ENCODE measurements around the gene SMC5.

SMC5 gene

GRCh38 chr9:70363760-70364159 is 105.0 kb downstream of the SMC5 start:
- no peak for TF ChIP-seq POLR2A (IDR thresholded peaks at IDR 0.05; ENCODE audit: low read depth, low read length)
- no peak for DNase-seq (ENCODE audit: insufficient read length, low spot score)
- FAIRE-seq = no peak

- FAIRE-seq (no peak), DNase-seq (ENCODE audit: insufficient read length, low spot score) (no peak)
- TF ChIP-seq POLR2A (IDR thresholded peaks at IDR 0.05; ENCODE audit: low read depth, low read length) = no peak
These were observed 108.6 kb downstream of the SMC5 start for GRCh38 chr9:70367305-70367930.

- DNase-seq (ENCODE audit: insufficient read length, low spot score) (no peak), FAIRE-seq (no peak)
- TF ChIP-seq POLR2A (IDR thresholded peaks at IDR 0.05; ENCODE audit: low read depth, low read length) = no peak
These were observed 116.3 kb downstream of the SMC5 start for GRCh38 chr9:70374962-70375618.

- TF ChIP-seq POLR2A (IDR thresholded peaks at IDR 0.05; ENCODE audit: low read depth, low read length) = no peak
- peak; percentile 20 for FAIRE-seq
These were observed 123.4 kb downstream of the SMC5 start for GRCh38 chr9:70382046-70382708.

GRCh38 chr9:70382709-70383605 is 124.2 kb downstream of the SMC5 start:
- no peak for TF ChIP-seq POLR2A (IDR thresholded peaks at IDR 0.05; ENCODE audit: low read depth, low read length)
- DNase-seq (ENCODE audit: insufficient read length, low spot score) (no peak), FAIRE-seq (peak; percentile 23)

More at GRCh38 chr9:70382046-70382708, 123.4 kb downstream of the SMC5 start:
- no peak for DNase-seq (ENCODE audit: insufficient read length, low spot score)

GRCh38 chr9:70385426-70385825 is 126.6 kb downstream of the SMC5 start:
- FAIRE-seq (no peak), DNase-seq (ENCODE audit: insufficient read length, low spot score) (no peak)
- TF ChIP-seq POLR2A (IDR thresholded peaks at IDR 0.05; ENCODE audit: low read depth, low read length) = no peak

GRCh38 chr9:70387663-70388062 is 128.9 kb downstream of the SMC5 start:
- no peak for TF ChIP-seq POLR2A (IDR thresholded peaks at IDR 0.05; ENCODE audit: low read depth, low read length)
- no peak for FAIRE-seq

GRCh38 chr9:70389188-70389587 is 130.4 kb downstream of the SMC5 start:
- DNase-seq (ENCODE audit: insufficient read length, low spot score) (no peak), FAIRE-seq (no peak)
- TF ChIP-seq POLR2A (IDR thresholded peaks at IDR 0.05; ENCODE audit: low read depth, low read length) = no peak

More at GRCh38 chr9:70387663-70388062, 128.9 kb downstream of the SMC5 start:
- DNase-seq (ENCODE audit: insufficient read length, low spot score) = no peak

- no peak for TF ChIP-seq POLR2A (IDR thresholded peaks at IDR 0.05; ENCODE audit: low read depth, low read length)
- DNase-seq (ENCODE audit: insufficient read length, low spot score) = no peak
- no peak for FAIRE-seq
These were observed 131.0 kb downstream of the SMC5 start for GRCh38 chr9:70389621-70390266.

GRCh38 chr9:70390933-70391341 is 132.2 kb downstream of the SMC5 start:
- no peak for FAIRE-seq
- no peak for TF ChIP-seq POLR2A (IDR thresholded peaks at IDR 0.05; ENCODE audit: low read depth, low read length)

GRCh38 chr9:70392189-70392588 is 133.4 kb downstream of the SMC5 start:
- DNase-seq (ENCODE audit: insufficient read length, low spot score) (no peak), FAIRE-seq (no peak)
- no peak for TF ChIP-seq POLR2A (IDR thresholded peaks at IDR 0.05; ENCODE audit: low read depth, low read length)

More at GRCh38 chr9:70390933-70391341, 132.2 kb downstream of the SMC5 start:
- no peak for DNase-seq (ENCODE audit: insufficient read length, low spot score)

- no peak for FAIRE-seq
- no peak for TF ChIP-seq POLR2A (IDR thresholded peaks at IDR 0.05; ENCODE audit: low read depth, low read length)
These were observed 134.1 kb downstream of the SMC5 start for GRCh38 chr9:70392850-70393249.

GRCh38 chr9:70395652-70396051 is 136.9 kb downstream of the SMC5 start:
- FAIRE-seq (no peak), DNase-seq (ENCODE audit: insufficient read length, low spot score) (no peak)
- TF ChIP-seq POLR2A (IDR thresholded peaks at IDR 0.05; ENCODE audit: low read depth, low read length) = no peak

More at GRCh38 chr9:70392850-70393249, 134.1 kb downstream of the SMC5 start:
- DNase-seq (ENCODE audit: insufficient read length, low spot score) = no peak

Measured in H54 (cell line).